Prostate gland (tissue), 2 donors: ENCODE results near the gene LIF.

Experiments
- POLR2A ChIP-seq: fragments of 450-650 bp; IDR thresholded peaks from one replicate; pipeline ENCODE4 v1.6.1; 2016; ENCODE audit warnings: antibody characterized with exemption, mild to moderate bottlenecking
- POLR2AphosphoS5 ChIP-seq: sonication (generic); formaldehyde crosslinking; IDR thresholded peaks from one replicate; pipeline ENCODE4 v1.6.1; 2017; ENCODE audit warnings: antibody characterized with exemption
- TF ChIP-seq, protein P1 (sequence below), 4 experiments: fragments of 200-600 bp in 2 of 4; fragments of 450-650 bp in 2 of 4; sonication (generic) in 2 of 4; IDR thresholded peaks; 1 replicate in 3 of 4; 2 replicates in 1 of 4; pipeline ENCODE4 v1.5.1; 2016 to 2019; ENCODE audit warnings: antibody characterized with exemption in 4 of 4, mild to moderate bottlenecking in 2 of 4, moderate library complexity in 2 of 4

DNA sequence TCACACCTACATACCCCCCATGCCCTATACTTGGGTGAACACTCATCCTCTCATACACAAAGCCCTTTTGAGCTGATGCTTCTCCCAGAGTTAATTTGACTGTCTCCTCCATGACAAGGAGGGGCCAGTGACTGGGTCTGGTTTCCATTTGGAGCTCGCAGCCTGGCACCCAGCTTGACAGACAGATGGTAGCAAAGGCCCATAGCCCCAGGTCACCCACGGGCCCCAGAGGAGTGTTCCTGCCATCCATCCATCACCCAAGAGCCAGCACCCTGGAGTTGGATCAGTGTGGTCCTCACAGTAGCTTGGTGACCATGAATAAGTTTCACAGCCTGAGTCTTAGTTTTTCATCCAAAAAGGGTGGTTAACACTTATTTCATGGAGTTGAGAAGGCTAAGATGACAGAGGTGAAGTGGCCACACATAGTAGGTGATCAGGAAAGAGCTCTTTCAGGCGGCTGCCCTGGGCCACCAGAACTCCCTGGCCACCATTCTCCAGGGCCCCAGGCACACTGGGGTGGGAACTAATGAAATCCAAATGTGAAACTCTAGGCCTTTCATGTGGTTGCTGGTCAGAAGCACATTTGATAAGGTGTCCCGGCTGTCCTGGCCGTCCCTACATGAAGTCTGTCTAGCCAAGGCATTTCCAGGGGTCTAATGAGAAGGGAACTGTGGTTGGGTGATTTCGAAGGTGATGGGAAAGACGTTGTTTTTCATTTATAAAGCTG lies 42.4 kb downstream of the LIF start:
- no peak for TF ChIP-seq POLR2A
- TF ChIP-seq, protein P1, sequence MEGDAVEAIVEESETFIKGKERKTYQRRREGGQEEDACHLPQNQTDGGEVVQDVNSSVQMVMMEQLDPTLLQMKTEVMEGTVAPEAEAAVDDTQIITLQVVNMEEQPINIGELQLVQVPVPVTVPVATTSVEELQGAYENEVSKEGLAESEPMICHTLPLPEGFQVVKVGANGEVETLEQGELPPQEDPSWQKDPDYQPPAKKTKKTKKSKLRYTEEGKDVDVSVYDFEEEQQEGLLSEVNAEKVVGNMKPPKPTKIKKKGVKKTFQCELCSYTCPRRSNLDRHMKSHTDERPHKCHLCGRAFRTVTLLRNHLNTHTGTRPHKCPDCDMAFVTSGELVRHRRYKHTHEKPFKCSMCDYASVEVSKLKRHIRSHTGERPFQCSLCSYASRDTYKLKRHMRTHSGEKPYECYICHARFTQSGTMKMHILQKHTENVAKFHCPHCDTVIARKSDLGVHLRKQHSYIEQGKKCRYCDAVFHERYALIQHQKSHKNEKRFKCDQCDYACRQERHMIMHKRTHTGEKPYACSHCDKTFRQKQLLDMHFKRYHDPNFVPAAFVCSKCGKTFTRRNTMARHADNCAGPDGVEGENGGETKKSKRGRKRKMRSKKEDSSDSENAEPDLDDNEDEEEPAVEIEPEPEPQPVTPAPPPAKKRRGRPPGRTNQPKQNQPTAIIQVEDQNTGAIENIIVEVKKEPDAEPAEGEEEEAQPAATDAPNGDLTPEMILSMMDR (IDR thresholded peaks at IDR 0.05) = no peak
- no peak for TF ChIP-seq POLR2AphosphoS5
